B cell (primary cell): ENCODE measurements around the gene COX6B2.

ENCODE experiments used
- CTCF ChIP-seq: fragments of 200-600 bp; IDR thresholded peaks from one replicate; pipeline ENCODE4 v1.8.0; 2022; ENCODE audit warnings: antibody characterized with exemption, mild to moderate bottlenecking
- EZH2 ChIP-seq: IDR thresholded peaks from 2 replicates; pipeline ENCODE4 v1.6.1; 2012; ENCODE audit warnings: borderline replicate concordance, low read depth, mild to moderate bottlenecking, moderate library complexity, low read length; ENCODE audit not compliant: insufficient read depth, poor library complexity, severe bottlenecking

- TF ChIP-seq CTCF: no peak
- TF ChIP-seq EZH2: no peak
Observed at GRCh38 chr19:55344444-55344843, 10.1 kb downstream of the COX6B2 start.
